ENCODE results near the gene KRT40.

GRCh38 chr17:40962059-40962561, 22.0 kb downstream of the KRT40 start:
- TF ChIP-seq POLR2A (IDR thresholded peaks at IDR 0.05) (no peak), CTCF (IDR thresholded peaks at IDR 0.05 in 4 of 5, conservative IDR thresholded peaks at IDR 0.05 in 1 of 5) (no peak)

Data from gastrocnemius medialis (tissue), 4 donors.